HepG2 (cell line): Measurements from ENCODE around the gene FBXO28. TPM values are rescaled to one million over a fixed set of nuclear protein-coding genes. Genes with fewer than 3 reads are reported as not detected.

Source experiments
- ATAC-seq: fragments of 200-7000 bp; cut with Tn5 transposase; 3 replicates; pipeline ENCODE4 v1.9.1; 2020; ENCODE audit warnings: mild to moderate bottlenecking, moderate library complexity
- Bru-seq: library from RNA; stranded (reverse); fragments of 400-500 nt; gene quantifications from one replicate; lab custom pipeline; 2021; lab: Mats Ljungman, UMichigan
- BruChase-seq, 2 experiments: library from RNA; stranded (reverse); fragments of 400-500 nt; gene quantifications; one replicate each; lab custom pipeline; 2021; lab: Mats Ljungman, UMichigan
- BruUV-seq: library from RNA; stranded (reverse); fragments of 400-500 nt; replicated peaks from 2 replicates; lab custom pipeline; 2021; lab: Mats Ljungman, UMichigan
- CTCF ChIA-PET: fragments of 300-600 bp; formaldehyde crosslinking; extraction: SDS; loops from one replicate; lab custom pipeline; 2021; ENCODE audit warnings: low total read pairs, inconsistent platforms, low intra/inter-chr PET ratio; lab: Yijun Ruan, JAX
- POLR2A ChIA-PET: fragments of 350-600 bp; sonication (Branson Sonifier 250); formaldehyde crosslinking; loops from one replicate; lab custom pipeline; 2020; ENCODE audit warnings: antibody characterized with exemption, inconsistent platforms; lab: Yijun Ruan, JAX
- DNase-seq: peaks from one replicate; pipeline ENCODE4 v3.0.0-alpha.2; 2015; ENCODE audit warnings: low spot score
- FAIRE-seq: peaks from 3 replicates; lab custom pipeline; 2011; peaks lifted over from hg19 to GRCh38; lab: Jason Lieb, UNC
- H2AFZ ChIP-seq: one replicate; pipeline ENCODE4 v1.6.1; 2011; ENCODE audit warnings: low read length, inconsistent platforms
- H3K27ac ChIP-seq: fragments of 300-600 bp; 3 replicates; pipeline ENCODE4 v1.8.0; 2011; ENCODE audit warnings: mixed run types, mild to moderate bottlenecking, mixed read lengths, low read length, inconsistent platforms; ENCODE audit not compliant: insufficient read depth; ENCODE audit errors: extremely low read length
- H3K27me3 ChIP-seq, 2 experiments: fragments of 200-600 bp in 1 of 2; 2 replicates in 1 of 2; 3 replicates in 1 of 2; pipeline versions ENCODE4 v1.6.0 to v1.8.0; 2011; ENCODE audit warnings: low read length in 2 of 2, mild to moderate bottlenecking in 2 of 2, moderate library complexity in 2 of 2, inconsistent platforms in 1 of 2; ENCODE audit not compliant: insufficient read depth in 2 of 2, control insufficient read depth in 1 of 2
- H3K36me3 ChIP-seq, 2 experiments: fragments of 200-600 bp in 1 of 2; replicated peaks in 1 of 2; 2 replicates in 1 of 2; 3 replicates in 1 of 2; pipeline versions ENCODE4 v1.5.1 to v1.8.0; 2011; ENCODE audit warnings: low read length in 2 of 2, inconsistent platforms in 1 of 2; ENCODE audit not compliant: insufficient read depth in 2 of 2, control insufficient read depth in 1 of 2
- H3K4me1 ChIP-seq: 2 replicates; pipeline ENCODE4 v1.5.1; 2012; ENCODE audit warnings: low read length, inconsistent platforms; ENCODE audit not compliant: insufficient read depth
- H3K4me2 ChIP-seq: 2 replicates; pipeline ENCODE4 v1.6.0; 2011; ENCODE audit warnings: low read depth, low read length, inconsistent platforms
- H3K4me3 ChIP-seq, 3 experiments: fragments of 200-600 bp in 1 of 3; sonication (generic), shearing (Covaris generic) in 1 of 3; replicated peaks in 1 of 3; 2 replicates each; pipeline ENCODE4 v1.5.1; 2011 to 2016; ENCODE audit warnings: low read length in 3 of 3, inconsistent platforms in 2 of 3, low read depth in 2 of 3, mild to moderate bottlenecking in 2 of 3, control low read depth in 1 of 3, mixed read lengths in 1 of 3; ENCODE audit not compliant: insufficient read depth in 1 of 3
- H3K79me2 ChIP-seq: one replicate; pipeline ENCODE4 v1.6.1; 2011; ENCODE audit warnings: low read length, inconsistent platforms; ENCODE audit not compliant: insufficient read depth
- H3K9ac ChIP-seq: 2 replicates; pipeline ENCODE4 v1.6.0; 2011; ENCODE audit warnings: mild to moderate bottlenecking, low read depth, low read length, inconsistent platforms; ENCODE audit not compliant: insufficient read depth
- H3K9me3 ChIP-seq: 2 replicates; pipeline ENCODE4 v1.5.1; 2012; ENCODE audit warnings: mild to moderate bottlenecking, low read length
- H4K20me1 ChIP-seq: 2 replicates; pipeline ENCODE4 v1.6.0; 2011; ENCODE audit warnings: inconsistent platforms, mild to moderate bottlenecking, low read length, moderate library complexity; ENCODE audit not compliant: insufficient read depth
- JARID2 ChIP-seq: sonication (generic); formaldehyde crosslinking; IDR thresholded peaks from 2 replicates; pipeline ENCODE4 v1.8.1; 2023; ENCODE audit warnings: missing genetic modification reagents, inconsistent platforms; ENCODE audit not compliant: insufficient replicate concordance
- MTERF4 ChIP-seq: sonication (generic); formaldehyde crosslinking; IDR thresholded peaks from 2 replicates; pipeline ENCODE4 v1.8.0; 2023; ENCODE audit warnings: mild to moderate bottlenecking, missing genetic modification reagents
- MXD1 ChIP-seq: sonication (generic); formaldehyde crosslinking; IDR thresholded peaks from 2 replicates; pipeline ENCODE4 v1.4.0; 2020; ENCODE audit warnings: mild to moderate bottlenecking, missing genetic modification reagents
- RNF219 ChIP-seq: sonication (generic); formaldehyde crosslinking; IDR thresholded peaks from 2 replicates; pipeline ENCODE4 v1.5.0; 2020; ENCODE audit warnings: mild to moderate bottlenecking, missing genetic modification reagents
- SMARCE1 ChIP-seq: fragments of 450-650 bp; IDR thresholded peaks from 2 replicates; pipeline ENCODE4 v1.6.1; 2017; ENCODE audit warnings: borderline replicate concordance
- THAP9 ChIP-seq: sonication (generic); formaldehyde crosslinking; IDR thresholded peaks from 2 replicates; pipeline ENCODE4; 2020; ENCODE audit warnings: missing genetic modification reagents, mild to moderate bottlenecking, borderline replicate concordance
- ZBTB42 ChIP-seq: sonication (generic); formaldehyde crosslinking; IDR thresholded peaks from 2 replicates; pipeline ENCODE4 v1.5.0; 2020; ENCODE audit warnings: mild to moderate bottlenecking, missing genetic modification reagents
- ZSCAN21 ChIP-seq: sonication (generic); formaldehyde crosslinking; IDR thresholded peaks from 2 replicates; pipeline ENCODE4 v1.8.0; 2022; ENCODE audit warnings: mild to moderate bottlenecking, missing genetic modification reagents, moderate library complexity, borderline replicate concordance
- WGBS: methylation state at CpG from one replicate; pipeline ENCODE4 v1.1.6; 2017; ENCODE audit warnings: low lambda C conversion rate; 5-methylcytosine and 5-hydroxymethylcytosine counted together
- in situ Hi-C: cut with HindIII; loops from 2 replicates; pipeline ENCODE4 v1.10.0; 2017; ENCODE audit warnings: low pct_unique_long_range_greater_than_20kb; ENCODE audit not compliant: extremely low pct_ligation_motif_present
- intact Hi-C: fragments of 100-400 bp; cut with micrococcal nuclease; formaldehyde crosslinking; loops from one replicate; pipeline ENCODE4 v1.10.0; 2022; ENCODE audit not compliant: unreplicated experiment
- long read RNA-seq, 2 experiments: library from RNA in 1 of 2; library from polyadenylated mRNA in 1 of 2; stranded (forward) in 1 of 2; unstranded in 1 of 2; transcript quantifications; one replicate each; pipeline ENCODE4 v2.0.0, GENCODE V29; 2019 to 2022
- polyA minus RNA-seq, 3 experiments: library from RNA; depleted of rRNA, polyadenylated mRNA; stranded (reverse); fragments of >200 nt; gene quantifications; 2 replicates each; pipeline ENCODE4 v1.2.3, GENCODE V29; 2011; ENCODE audit warnings: low replicate concordance in 1 of 3
- polyA plus RNA-seq, 8 experiments: library from polyadenylated mRNA; depleted of rRNA in 3 of 8; stranded (reverse) in 7 of 8; unstranded in 1 of 8; fragments of >200 nt; fragmentation: Illumina TruSeq in 4 of 8; extraction: Trizol in 4 of 8; gene quantifications; 2 replicates each; pipeline versions ENCODE4 v1.2.1 to v1.2.3, GENCODE V29; 2011 to 2016; ENCODE audit warnings: low read depth in 4 of 8, missing spikeins in 1 of 8, mixed read lengths in 1 of 8; ENCODE audit not compliant: insufficient read depth in 1 of 8
- total RNA-seq, 5 experiments: library from RNA; depleted of rRNA; stranded (reverse); fragments of >200 nt; fragmentation: Illumina TruSeq; extraction: Trizol; gene quantifications; 2 replicates each; pipeline ENCODE4 v1.2.3, GENCODE V29; 2016; ENCODE audit warnings: low read depth in 1 of 5

The FBXO28 gene
- total RNA-seq (2016; rRNA removed; fragmentation: Illumina TruSeq; extraction: Trizol) (29.1 and 38.2 TPM in 2 replicates), polyA plus RNA-seq (2011; rRNA removed) (6.9 and 8.5 TPM in 2 replicates), polyA minus RNA-seq (2011; rRNA and poly(A)+ RNA removed; ENCODE audit: low replicate concordance) (9.9 and 23.9 TPM in 2 replicates), Bru-seq, nascent RNA (percentile 84 among the genes with signal in this experiment), BruChase-seq, experiment 1, labeled RNA remaining after a 6-hour chase (percentile 81 among the genes with signal in this experiment), BruChase-seq, experiment 2, labeled RNA remaining after a 2-hour chase (percentile 88 among the genes with signal in this experiment)
- 3.6 and 4.3 TPM in 2 replicates for total RNA-seq (2016; cell fraction: cytosol; rRNA removed; fragmentation: Illumina TruSeq; extraction: Trizol; ENCODE audit: low read depth)
- 29.7 and 37.5 TPM in 2 replicates for total RNA-seq (2016; cell fraction: insoluble cytoplasmic fraction; rRNA removed; fragmentation: Illumina TruSeq; extraction: Trizol)
- 12.9 and 13.7 TPM in 2 replicates for total RNA-seq (2016; cell fraction: membrane; rRNA removed; fragmentation: Illumina TruSeq; extraction: Trizol)
- total RNA-seq (2016; cell fraction: nucleus; rRNA removed; fragmentation: Illumina TruSeq; extraction: Trizol): 20.6 and 25.7 TPM in 2 replicates
- polyA plus RNA-seq (2011; cell fraction: cytosol; rRNA removed): 5.0 and 5.6 TPM in 2 replicates
- 5.5 and 6.6 TPM in 2 replicates for polyA plus RNA-seq (2011; cell fraction: nucleus; rRNA removed)
- polyA plus RNA-seq (2012): 7.4 and 8.5 TPM in 2 replicates
- 1.5 and 2.2 TPM in 2 replicates for polyA plus RNA-seq (2016; cell fraction: cytosol; fragmentation: Illumina TruSeq; extraction: Trizol; ENCODE audit: low read depth)
- 25.0 and 28.7 TPM in 2 replicates for polyA plus RNA-seq (2016; cell fraction: insoluble cytoplasmic fraction; fragmentation: Illumina TruSeq; extraction: Trizol; ENCODE audit: low read depth)
- 4.5 and 6.0 TPM in 2 replicates for polyA plus RNA-seq (2016; cell fraction: membrane; fragmentation: Illumina TruSeq; extraction: Trizol; ENCODE audit: low read depth)
- polyA plus RNA-seq (2016; cell fraction: nucleus; fragmentation: Illumina TruSeq; extraction: Trizol; ENCODE audit: insufficient read depth, low read depth): 18.0 and 25.6 TPM in 2 replicates
- polyA minus RNA-seq (2011; cell fraction: cytosol; rRNA and poly(A)+ RNA removed): 12.4 and 15.0 TPM in 2 replicates
- 36.1 and 39.4 TPM in 2 replicates for polyA minus RNA-seq (2011; cell fraction: nucleus; rRNA and poly(A)+ RNA removed)
- long read RNA-seq, experiment 1, full-length matches to known transcripts: 11 of 13 reads
- long read RNA-seq, experiment 1, partial matches to known transcripts: 0 of 13 reads
- long read RNA-seq, experiment 1, other reads (novel, unspliced or antisense): 2 of 13 reads
- long read RNA-seq, experiment 2, full-length matches to known transcripts: 7 of 38 reads
- long read RNA-seq, experiment 2, partial matches to known transcripts: 16 of 38 reads
- long read RNA-seq, experiment 2, other reads (novel, unspliced or antisense): 15 of 38 reads

- peak within 1 kb of the TSS; percentile 88 to 96 (median 89) for H3K4me3 ChIP-seq
- WGBS: 0% methylated on average over 18 of the region's 60 CpGs
- intact Hi-C loops (loop anchor here (10.0 kb wide), 1 partner anchor 341 kb away; no protein-coding TSS in a partner anchor), in situ Hi-C loops (no loop called here)
- peaks cover 9% of the 10 kb centered on the region for H4K20me1 ChIP-seq
- H2AFZ ChIP-seq: peak within 1 kb of the TSS; percentile 96
- DNase-seq: peak; percentile 91
- FAIRE-seq: peak; percentile 91
- peak within 1 kb of the TSS; percentile 90 for H3K9ac ChIP-seq
- ChIA-PET CTCF (no interaction called here), POLR2A (interaction anchor here (0.8 kb wide), 1 partner anchor 69 kb away, joined by 3 read pairs; the partner anchor contains the start of gene DEGS1)
- peaks cover 48% of the 10 kb centered on the region for H3K79me2 ChIP-seq
- no TSS peak for BruUV-seq
- H3K27ac ChIP-seq: peak within 1 kb of the TSS; percentile 77
- peak within 1 kb of the TSS; percentile 65 for H3K4me2 ChIP-seq
- ATAC-seq: peak; percentile 98
- H3K4me1 ChIP-seq: peaks cover 20% of the 10 kb centered on the region
- peaks cover 0 to 4% of the 10 kb centered on the region in 2 experiments; a peak in 1 of 5 replicates for H3K36me3 ChIP-seq
- H3K27me3 ChIP-seq: peaks cover 0 to 3% of the 10 kb centered on the region in 2 experiments; a peak in 1 of 5 replicates
- H3K9me3 ChIP-seq: no peaks in the 10 kb centered on the region
- TF ChIP-seq SMARCE1 (no peak), ZSCAN21 (CRISPR knock-in tag) (peak; percentile 41; the same call in 1 of the 2 replicates), RNF219 (no peak), ZBTB42 (CRISPR knock-in tag) (no peak), THAP9 (CRISPR knock-in tag) (peak; percentile 87), MXD1 (CRISPR knock-in tag) (no peak; the same call in 1 of the 2 replicates), MTERF4 (CRISPR knock-in tag) (no peak), JARID2 (peak; percentile 47)
These were observed at the start of gene FBXO28 for GRCh38 chr1:224113918-224114786. Gene FBXO28, plus strand, starts transcription at chr1:224114111. Its CDS starts 19 bp downstream, at chr1:224114130.
